ENCODE data around the gene BET1.

The BET1 gene

DNA sequence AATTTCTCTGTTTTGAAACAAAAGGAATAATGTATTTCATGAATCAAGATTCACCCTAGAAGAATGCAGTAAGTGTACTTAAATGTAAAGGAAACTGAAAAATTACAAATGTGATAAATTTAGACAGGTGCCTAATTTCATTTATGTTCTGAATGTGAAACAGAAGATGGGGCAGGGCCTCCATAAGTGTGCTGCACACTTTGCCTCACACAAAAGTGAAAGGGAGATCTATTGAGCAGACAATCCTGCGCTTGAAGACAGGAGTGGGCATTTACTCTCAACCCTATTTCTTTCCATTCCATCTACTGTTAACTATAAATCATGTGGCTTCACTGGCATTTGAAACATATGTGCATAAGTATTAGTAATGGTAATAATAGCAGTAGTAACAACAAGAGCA, 46.4 kb downstream of the BET1 start:
- 0 out of 20 replicates have a peak, but pooled peaks cover 0 to 9% (median 0%) of the 10 kb centered on the region in 10 experiments for H3K4me1 ChIP-seq
- H4K20me1 ChIP-seq: no peaks in the 10 kb centered on the region
- no peaks in the 10 kb centered on the region for H3K36me3 ChIP-seq
- no peak overlapping the region for H3K4me2 ChIP-seq
- no peaks in the 10 kb centered on the region for H3K9me3 ChIP-seq (replicated peaks in 1 of 11)
- no peak overlapping the region for H3K4me3 ChIP-seq
- H3K27ac ChIP-seq: no peak overlapping the region
- TF ChIP-seq Cebpa-rat (IDR thresholded peaks at IDR 0.05): no peak
- no peaks in the 10 kb centered on the region for H3K27me3 ChIP-seq
- H3K9ac ChIP-seq: no peak overlapping the region

DNA sequence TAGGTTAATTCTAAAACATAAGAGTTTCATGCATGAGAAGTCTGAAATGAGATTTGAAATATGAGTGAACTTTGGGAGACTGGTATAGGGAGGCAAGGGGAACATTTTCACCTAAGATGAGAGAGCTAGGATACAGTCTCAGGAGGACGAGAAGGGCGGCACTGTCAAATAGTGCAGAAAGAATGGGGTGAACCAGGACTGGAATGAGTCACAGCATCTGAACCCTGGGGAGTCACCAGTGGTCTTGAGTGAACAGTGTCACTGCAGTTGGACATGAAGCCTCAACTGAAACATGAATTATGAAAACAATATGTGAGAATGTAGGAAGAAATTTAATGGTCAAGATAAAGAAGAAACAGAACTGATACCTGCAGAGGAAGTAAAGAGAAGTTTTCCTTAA, 48.9 kb downstream of the BET1 start:
- Histone ChIP-seq H3K4me1 (0 out of 20 replicates have a peak, but pooled peaks cover 0 to 9% (median 0%) of the 10 kb centered on the region in 10 experiments), H3K4me2 (no peak overlapping the region), H3K27ac (no peak overlapping the region), H3K4me3 (no peak overlapping the region), H3K36me3 (no peaks in the 10 kb centered on the region), H4K20me1 (no peaks in the 10 kb centered on the region), H3K9ac (no peak overlapping the region), H3K27me3 (no peaks in the 10 kb centered on the region), H3K9me3 (replicated peaks in 1 of 11) (no peaks in the 10 kb centered on the region)
- TF ChIP-seq Cebpa-rat (IDR thresholded peaks at IDR 0.05): no peak

DNA sequence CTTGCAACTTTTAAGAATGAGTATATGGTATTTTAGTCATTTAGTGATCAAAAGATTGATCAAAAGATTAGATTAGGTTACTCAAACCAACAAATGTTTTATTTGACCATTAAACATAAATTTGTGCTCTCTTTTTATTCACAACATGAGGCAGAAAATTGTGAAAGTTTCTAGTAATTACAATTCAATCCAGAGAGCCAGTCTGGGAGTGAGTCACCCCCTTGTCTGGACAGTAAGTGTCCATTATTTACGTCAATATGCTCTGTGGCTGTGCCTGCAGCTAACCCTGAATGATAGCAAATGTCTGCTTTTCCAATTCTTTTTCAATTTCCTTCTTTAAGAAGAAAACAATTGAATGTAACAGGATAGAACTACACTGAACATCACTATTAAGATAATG, 54.7 kb downstream of the BET1 start:
- Histone ChIP-seq H3K4me3 (no peak overlapping the region), H3K9ac (no peak overlapping the region), H3K36me3 (no peaks in the 10 kb centered on the region), H3K27me3 (no peaks in the 10 kb centered on the region), H3K27ac (no peak overlapping the region), H3K9me3 (replicated peaks in 1 of 11) (no peaks in the 10 kb centered on the region), H3K4me1 (peaks cover 0 to 26% (median 19%) of the 10 kb centered on the region in 10 experiments; a peak in 18 of 20 replicates), H4K20me1 (no peaks in the 10 kb centered on the region), H3K4me2 (no peak overlapping the region)
- TF ChIP-seq Cebpa-rat (IDR thresholded peaks at IDR 0.05): no peak

DNA sequence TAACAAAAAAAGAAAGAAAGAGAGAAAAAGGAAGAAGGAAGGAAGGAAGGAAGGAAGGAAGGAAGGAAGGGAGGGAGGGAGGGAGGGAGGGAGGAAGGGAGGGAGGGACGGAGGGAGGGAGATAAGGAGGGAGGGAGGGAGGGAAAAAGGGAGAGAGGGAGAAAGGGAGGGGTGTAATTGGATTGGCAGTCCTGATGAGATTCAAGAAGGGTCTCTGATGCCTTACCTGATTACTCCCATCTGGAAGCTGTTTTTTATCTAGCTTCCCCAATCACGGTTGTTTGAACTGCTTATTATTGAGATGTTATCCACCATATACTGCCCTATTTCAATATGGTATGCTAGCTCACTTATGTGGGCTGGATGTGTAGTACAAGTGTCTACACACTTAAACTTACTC, 55.3 kb downstream of the BET1 start:
- no peaks in the 10 kb centered on the region for H4K20me1 ChIP-seq
- H3K36me3 ChIP-seq: no peaks in the 10 kb centered on the region
- H3K9ac ChIP-seq: no peak overlapping the region
- TF ChIP-seq Cebpa-rat (IDR thresholded peaks at IDR 0.05): no peak
- no peaks in the 10 kb centered on the region for H3K9me3 ChIP-seq (replicated peaks in 1 of 11)
- no peak overlapping the region for H3K4me3 ChIP-seq
- H3K27me3 ChIP-seq: no peaks in the 10 kb centered on the region
- no peak overlapping the region for H3K27ac ChIP-seq
- peaks cover 0 to 31% (median 24%) of the 10 kb centered on the region in 10 experiments; a peak in 18 of 20 replicates for H3K4me1 ChIP-seq
- H3K4me2 ChIP-seq: no peak overlapping the region

DNA sequence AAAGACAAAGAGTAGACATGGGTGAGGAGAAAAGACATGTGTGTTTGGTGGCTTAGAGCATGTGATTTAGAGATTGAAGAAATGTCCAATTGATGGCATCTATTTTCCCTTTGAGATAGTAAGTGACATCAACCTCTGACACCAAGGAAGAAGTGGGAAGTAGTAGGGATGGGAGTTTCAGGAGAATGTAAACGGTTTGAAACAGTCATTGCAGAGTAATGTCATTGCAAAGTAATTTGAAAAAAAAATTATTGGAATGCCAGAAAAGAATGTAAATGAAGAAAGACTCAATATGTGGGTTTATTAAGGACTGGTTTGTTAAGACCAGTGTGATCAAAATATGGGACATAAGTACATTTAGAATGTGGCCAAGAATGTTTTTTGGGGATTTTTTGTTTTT, 56.0 kb downstream of the BET1 start:
- no peak overlapping the region for H3K4me3 ChIP-seq
- no peak overlapping the region for H3K4me2 ChIP-seq
- peaks cover 0 to 39% (median 26%) of the 10 kb centered on the region in 10 experiments; a peak in 18 of 20 replicates for H3K4me1 ChIP-seq
- no peaks in the 10 kb centered on the region for H3K9me3 ChIP-seq (replicated peaks in 1 of 11)
- no peak overlapping the region for H3K27ac ChIP-seq
- H3K9ac ChIP-seq: no peak overlapping the region
- no peaks in the 10 kb centered on the region for H4K20me1 ChIP-seq
- no peak for TF ChIP-seq Cebpa-rat (IDR thresholded peaks at IDR 0.05)
- H3K27me3 ChIP-seq: no peaks in the 10 kb centered on the region
- H3K36me3 ChIP-seq: no peaks in the 10 kb centered on the region

DNA sequence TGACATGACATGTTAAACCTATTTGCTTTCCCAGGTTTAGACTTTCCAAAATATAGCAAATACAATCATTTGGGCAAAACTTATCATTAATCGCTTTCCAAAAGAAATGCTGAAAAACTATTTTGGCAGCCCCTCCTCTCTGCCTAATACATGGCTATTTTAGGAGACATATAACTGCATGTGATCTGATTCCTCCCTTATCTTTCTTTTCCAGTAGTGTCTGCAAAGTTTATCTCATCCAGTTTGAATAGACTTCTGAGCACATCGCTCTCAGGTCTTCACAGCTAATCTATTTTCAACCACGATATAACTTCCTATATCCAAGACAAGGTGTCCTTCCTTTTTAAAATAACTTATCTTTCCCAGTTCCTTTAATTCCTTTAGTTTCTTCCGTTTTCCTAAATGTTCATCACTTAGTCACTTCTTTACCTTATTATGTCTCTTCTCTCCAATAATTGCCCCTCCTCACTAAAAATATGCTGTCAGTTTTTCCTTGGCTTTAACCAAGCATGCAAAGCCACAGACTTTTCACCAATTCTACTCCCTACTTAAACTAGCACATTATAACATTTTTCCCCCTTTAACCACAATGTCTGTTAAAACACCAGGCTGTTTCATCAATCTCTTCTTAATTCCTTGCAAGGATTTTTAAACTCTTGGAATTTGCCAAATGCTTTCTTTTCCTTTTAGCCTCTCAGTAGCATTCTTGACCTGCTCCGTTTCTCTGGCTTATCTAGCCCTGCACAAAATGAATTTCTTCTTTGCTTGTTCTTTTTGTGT, 58.2 kb downstream of the BET1 start:
- no peak overlapping the region for H3K4me3 ChIP-seq
- H3K9me3 ChIP-seq (replicated peaks in 1 of 11): no peaks in the 10 kb centered on the region; a peak in 1 of 22 replicates
- H3K9ac ChIP-seq: no peak overlapping the region
- peak overlapping the region in 8 of 11 experiments; percentile 15 to 66 (median 52); a peak in 13 of 22 replicates for H3K4me2 ChIP-seq
- no peak overlapping the region for H3K27ac ChIP-seq
- H3K27me3 ChIP-seq: no peaks in the 10 kb centered on the region
- H3K4me1 ChIP-seq: peaks cover 0 to 40% (median 26%) of the 10 kb centered on the region in 10 experiments; a peak in 18 of 20 replicates
- TF ChIP-seq Cebpa-rat (IDR thresholded peaks at IDR 0.05): no peak
- H4K20me1 ChIP-seq: no peaks in the 10 kb centered on the region
- no peaks in the 10 kb centered on the region for H3K36me3 ChIP-seq

DNA sequence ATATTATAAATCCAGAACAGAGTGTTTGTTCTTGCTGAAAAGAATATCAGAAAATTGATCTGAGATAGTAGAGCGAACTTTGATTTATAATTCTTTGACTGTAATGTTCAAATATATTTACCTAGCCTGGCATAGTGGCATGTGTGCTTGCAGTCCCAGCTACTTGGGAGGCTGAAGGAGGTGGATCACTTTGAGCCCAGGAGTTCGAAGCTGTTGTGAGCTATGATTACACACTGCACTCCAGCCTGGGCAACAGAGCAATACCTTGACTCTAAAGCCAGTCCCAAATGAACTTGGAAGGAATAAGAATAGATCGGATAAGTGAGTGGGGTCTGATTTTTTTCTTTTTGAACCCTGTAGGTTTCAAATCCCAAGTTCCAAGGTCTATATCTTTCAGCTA, 59.1 kb downstream of the BET1 start:
- H3K27me3 ChIP-seq: no peaks in the 10 kb centered on the region
- no peaks in the 10 kb centered on the region for H4K20me1 ChIP-seq
- H3K4me2 ChIP-seq: peak overlapping the region in 8 of 11 experiments; percentile 15 to 66 (median 52); a peak in 13 of 22 replicates
- no peak overlapping the region for H3K4me3 ChIP-seq
- no peaks in the 10 kb centered on the region for H3K36me3 ChIP-seq
- H3K9me3 ChIP-seq (replicated peaks in 1 of 11): no peaks in the 10 kb centered on the region; a peak in 1 of 22 replicates
- no peak overlapping the region for H3K9ac ChIP-seq
- H3K4me1 ChIP-seq: peaks cover 0 to 40% (median 26%) of the 10 kb centered on the region in 10 experiments; a peak in 18 of 20 replicates
- H3K27ac ChIP-seq: peak overlapping the region in 2 of 11 experiments; percentile 19 to 34; a peak in 2 of 22 replicates
- no peak for TF ChIP-seq Cebpa-rat (IDR thresholded peaks at IDR 0.05)

DNA sequence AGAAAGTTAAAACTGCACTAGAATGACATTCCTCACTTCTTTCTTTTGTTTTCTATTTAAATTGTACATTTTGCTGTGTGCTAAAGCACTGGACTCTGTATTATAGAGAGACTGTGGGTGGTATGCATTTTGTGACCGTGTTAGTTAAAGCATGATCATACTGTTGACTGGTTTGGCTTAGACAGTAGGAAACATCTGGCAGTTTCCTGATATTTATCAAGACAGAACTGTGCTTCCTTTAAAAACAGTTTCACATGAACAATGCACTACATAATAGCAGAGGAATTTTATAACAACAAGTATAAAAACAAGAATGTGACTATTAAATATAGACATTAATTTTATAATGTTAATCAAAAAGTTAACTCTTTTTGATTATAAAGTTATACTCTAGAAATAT, 59.5 kb downstream of the BET1 start:
- Histone ChIP-seq H3K4me3 (no peak overlapping the region), H4K20me1 (no peaks in the 10 kb centered on the region), H3K27ac (no peak overlapping the region), H3K27me3 (no peaks in the 10 kb centered on the region), H3K9me3 (replicated peaks in 1 of 11) (no peaks in the 10 kb centered on the region; a peak in 1 of 22 replicates), H3K4me2 (peak overlapping the region in 7 of 11 experiments; percentile 35 to 66 (median 51); a peak in 11 of 22 replicates), H3K9ac (no peak overlapping the region), H3K4me1 (peaks cover 0 to 40% (median 26%) of the 10 kb centered on the region in 10 experiments; a peak in 18 of 20 replicates), H3K36me3 (no peaks in the 10 kb centered on the region)
- TF ChIP-seq Cebpa-rat (IDR thresholded peaks at IDR 0.05): no peak

DNA sequence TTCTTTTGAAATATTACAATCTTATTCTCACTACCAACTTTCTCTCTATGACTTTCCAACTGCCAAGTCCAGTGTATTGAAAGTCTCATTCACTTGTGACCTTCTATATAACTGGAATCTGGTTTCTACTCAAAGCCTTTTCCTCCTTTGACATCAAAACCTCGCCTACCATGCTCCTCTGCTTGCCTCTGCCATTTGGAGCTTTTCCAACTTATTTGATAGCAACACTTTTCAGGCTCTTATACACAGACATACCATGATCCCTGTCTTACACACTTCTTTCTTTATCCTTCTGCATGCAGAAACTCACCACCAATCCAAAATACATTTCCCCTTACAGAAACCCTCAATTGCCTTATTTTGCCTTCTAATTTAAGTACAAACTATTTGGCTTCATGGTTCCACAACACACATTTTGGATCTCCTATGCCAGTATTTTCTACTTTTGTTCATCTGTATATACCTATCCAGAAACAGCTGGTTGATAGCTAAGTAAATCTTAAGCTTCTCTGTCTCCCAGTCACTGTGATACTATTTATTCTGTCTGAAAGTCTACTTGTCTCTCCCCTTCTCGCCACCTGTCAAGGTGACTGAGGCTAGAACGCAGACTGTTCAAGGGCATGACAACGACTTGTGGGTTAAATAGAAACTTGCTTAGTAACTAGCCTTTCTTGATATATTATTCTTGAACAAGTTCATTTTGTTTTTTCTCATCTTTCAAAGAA, 60.2 kb downstream of the BET1 start:
- no peaks in the 10 kb centered on the region; a peak in 1 of 22 replicates for H3K9me3 ChIP-seq (replicated peaks in 1 of 11)
- H3K4me3 ChIP-seq: no peak overlapping the region
- TF ChIP-seq Cebpa-rat (IDR thresholded peaks at IDR 0.05): no peak
- H3K36me3 ChIP-seq: no peaks in the 10 kb centered on the region
- no peaks in the 10 kb centered on the region for H4K20me1 ChIP-seq
- no peaks in the 10 kb centered on the region for H3K27me3 ChIP-seq
- H3K4me2 ChIP-seq: peak overlapping the region in 8 of 11 experiments; percentile 11 to 66 (median 48); a peak in 13 of 22 replicates
- no peak overlapping the region for H3K9ac ChIP-seq
- no peak overlapping the region for H3K27ac ChIP-seq
- H3K4me1 ChIP-seq: peaks cover 0 to 40% (median 26%) of the 10 kb centered on the region in 10 experiments; a peak in 18 of 20 replicates
